Measurements from ENCODE around the gene FAM117A.
A peak's percentile ranks its signal among the peaks of the same experiment; 100 is the strongest.

The FAM117A gene

DNA sequence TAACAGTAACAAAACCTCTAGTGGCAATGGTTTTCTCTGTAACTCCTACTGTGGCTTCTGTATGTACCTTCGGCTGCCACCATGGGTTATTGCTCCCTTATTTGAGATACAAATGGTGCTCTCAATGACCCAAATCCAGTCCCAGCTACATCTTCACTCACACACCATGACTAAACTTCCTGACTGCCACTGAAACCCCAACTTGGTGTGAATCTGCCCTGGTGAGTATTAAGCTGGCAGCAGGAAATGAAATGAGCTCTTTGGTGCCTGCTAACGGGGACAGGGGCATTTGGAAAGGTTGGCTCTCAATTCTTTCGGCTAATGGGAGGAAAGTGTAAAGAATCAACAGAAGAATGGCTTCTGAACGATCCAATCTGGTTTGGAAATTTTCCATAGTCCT lies 48.7 kb downstream of the FAM117A start:
- Histone ChIP-seq H3F3A (ENCODE audit: control insufficient read depth, insufficient read depth) (no peaks in the 10 kb centered on the region), H3K9me3 (ENCODE audit: control insufficient read depth, insufficient read depth, low read length) (no peaks in the 10 kb centered on the region), H3K4me3 (ENCODE audit: low read length) (no peak overlapping the region), H3K27ac (ENCODE audit: low read depth, low read length) (no peak overlapping the region), H3K27me3 (ENCODE audit: control insufficient read depth, low read length) (no peaks in the 10 kb centered on the region), H3K4me1 (ENCODE audit: control insufficient read depth, low read length) (no peaks in the 10 kb centered on the region), H3K9me2 (replicated peaks; ENCODE audit: control insufficient read depth, low read length) (no peaks in the 10 kb centered on the region), H3K36me3 (ENCODE audit: control insufficient read depth, low read length) (peaks cover 3% of the 10 kb centered on the region; the same call in 1 of the 2 replicates), H4K20me1 (ENCODE audit: control insufficient read depth, insufficient read depth, low read depth, low read length) (no peaks in the 10 kb centered on the region), H3K4me2 (ENCODE audit: low read length) (no peak overlapping the region), H3K79me2 (ENCODE audit: control insufficient read depth, low read length) (no peaks in the 10 kb centered on the region)
- TF ChIP-seq, protein P1, sequence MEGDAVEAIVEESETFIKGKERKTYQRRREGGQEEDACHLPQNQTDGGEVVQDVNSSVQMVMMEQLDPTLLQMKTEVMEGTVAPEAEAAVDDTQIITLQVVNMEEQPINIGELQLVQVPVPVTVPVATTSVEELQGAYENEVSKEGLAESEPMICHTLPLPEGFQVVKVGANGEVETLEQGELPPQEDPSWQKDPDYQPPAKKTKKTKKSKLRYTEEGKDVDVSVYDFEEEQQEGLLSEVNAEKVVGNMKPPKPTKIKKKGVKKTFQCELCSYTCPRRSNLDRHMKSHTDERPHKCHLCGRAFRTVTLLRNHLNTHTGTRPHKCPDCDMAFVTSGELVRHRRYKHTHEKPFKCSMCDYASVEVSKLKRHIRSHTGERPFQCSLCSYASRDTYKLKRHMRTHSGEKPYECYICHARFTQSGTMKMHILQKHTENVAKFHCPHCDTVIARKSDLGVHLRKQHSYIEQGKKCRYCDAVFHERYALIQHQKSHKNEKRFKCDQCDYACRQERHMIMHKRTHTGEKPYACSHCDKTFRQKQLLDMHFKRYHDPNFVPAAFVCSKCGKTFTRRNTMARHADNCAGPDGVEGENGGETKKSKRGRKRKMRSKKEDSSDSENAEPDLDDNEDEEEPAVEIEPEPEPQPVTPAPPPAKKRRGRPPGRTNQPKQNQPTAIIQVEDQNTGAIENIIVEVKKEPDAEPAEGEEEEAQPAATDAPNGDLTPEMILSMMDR (IDR thresholded peaks at IDR 0.05; ENCODE audit: low read depth, low read length, poor library complexity, severe bottlenecking): no peak
- no peak for TF ChIP-seq EZH2phosphoT487 (IDR thresholded peaks at IDR 0.05; ENCODE audit: borderline replicate concordance, low read length)

DNA sequence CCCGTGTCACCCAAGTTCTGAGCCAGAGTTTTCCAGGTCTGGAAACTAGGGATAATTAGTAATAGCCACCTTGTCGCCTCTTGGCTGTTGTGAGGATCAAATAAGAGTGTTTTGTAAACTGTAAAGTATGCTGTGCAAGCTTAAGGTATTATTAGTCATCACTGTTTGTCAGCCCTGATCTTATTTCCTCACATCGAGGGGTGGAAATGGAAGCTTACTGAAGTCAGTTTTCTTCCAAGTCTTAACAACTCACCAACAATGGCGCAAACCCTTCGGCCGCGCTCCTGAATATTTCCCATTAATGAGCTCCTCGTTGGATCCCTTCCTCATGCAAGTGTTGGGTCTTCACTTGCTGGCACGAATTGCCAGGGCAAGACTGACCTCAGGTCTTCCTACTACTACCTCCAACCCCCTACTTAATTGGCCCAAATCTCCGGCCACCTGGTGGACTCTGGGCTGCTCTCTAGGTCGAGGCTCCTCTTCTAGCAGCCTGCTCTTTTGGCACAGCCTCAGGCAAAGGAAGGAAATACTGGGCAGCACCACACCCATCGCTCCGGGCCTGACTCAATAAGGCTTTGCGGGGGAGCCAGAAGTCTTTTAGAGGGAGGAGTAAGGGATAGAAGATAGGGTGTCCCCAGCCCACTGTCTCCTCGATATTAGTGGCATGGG lies 55.3 kb downstream of the FAM117A start:
- Histone ChIP-seq H3K4me2 (ENCODE audit: low read length) (peak overlapping the region; percentile 91), H3K4me3 (ENCODE audit: low read length) (peak overlapping the region; percentile 84), H4K20me1 (ENCODE audit: control insufficient read depth, insufficient read depth, low read depth, low read length) (no peaks in the 10 kb centered on the region), H3K27ac (ENCODE audit: low read depth, low read length) (no peak overlapping the region), H3K79me2 (ENCODE audit: control insufficient read depth, low read length) (peaks cover 23% of the 10 kb centered on the region), H3K27me3 (ENCODE audit: control insufficient read depth, low read length) (no peaks in the 10 kb centered on the region), H3K9me2 (replicated peaks; ENCODE audit: control insufficient read depth, low read length) (no peaks in the 10 kb centered on the region), H3K36me3 (ENCODE audit: control insufficient read depth, low read length) (peaks cover 24% of the 10 kb centered on the region), H3K4me1 (ENCODE audit: control insufficient read depth, low read length) (peaks cover 15% of the 10 kb centered on the region), H3K9me3 (ENCODE audit: control insufficient read depth, insufficient read depth, low read length) (no peaks in the 10 kb centered on the region), H3F3A (ENCODE audit: control insufficient read depth, insufficient read depth) (no peaks in the 10 kb centered on the region)
- TF ChIP-seq, protein P1 (IDR thresholded peaks at IDR 0.05; ENCODE audit: low read depth, low read length, poor library complexity, severe bottlenecking): peak; percentile 6
- no peak for TF ChIP-seq EZH2phosphoT487 (IDR thresholded peaks at IDR 0.05; ENCODE audit: borderline replicate concordance, low read length)

DNA sequence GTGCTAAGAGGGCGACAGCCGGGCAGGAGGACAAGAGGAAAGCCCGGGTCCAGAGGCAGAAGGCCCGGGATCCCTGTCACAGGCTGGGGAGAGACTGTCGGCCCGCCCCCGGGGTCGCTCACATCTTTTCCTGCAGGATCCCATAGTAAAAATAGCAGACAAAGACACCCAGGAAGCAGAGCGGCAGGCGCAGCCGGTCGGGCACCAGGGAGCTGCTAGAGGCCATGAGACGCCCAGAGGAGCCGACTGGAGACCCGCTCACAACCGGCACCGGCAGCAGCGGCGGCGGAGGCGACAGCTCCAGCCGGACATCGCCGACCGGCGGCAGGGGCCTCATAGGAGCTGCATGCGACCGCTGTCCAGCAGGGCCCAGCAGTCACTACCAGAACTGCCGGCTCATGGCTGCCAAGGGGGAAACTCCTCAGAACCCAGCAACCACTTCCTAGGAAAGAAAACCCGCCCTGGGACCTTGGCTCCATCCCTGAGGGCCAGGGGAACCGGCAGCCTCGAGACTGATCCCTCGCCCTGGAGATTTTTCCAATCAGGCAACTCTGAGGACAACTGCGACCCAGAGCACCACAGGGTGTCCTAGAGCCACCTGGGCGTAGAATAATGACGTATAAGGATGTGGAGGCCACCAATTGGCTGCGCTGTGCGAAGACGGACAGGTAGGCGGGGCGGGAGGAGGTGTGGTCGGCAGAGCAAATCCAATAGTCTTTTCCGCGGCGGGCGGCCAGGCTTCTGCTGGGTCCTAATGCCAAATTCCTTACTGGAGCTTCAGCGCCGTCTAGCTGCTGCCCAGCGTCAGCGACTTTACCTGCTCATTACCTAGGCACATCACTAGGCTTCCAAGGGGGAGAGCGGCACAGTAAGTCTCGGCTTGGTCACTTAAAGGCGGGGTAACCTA lies 56.1 kb downstream of the FAM117A start, which contains the start of gene SLC35B1:
TSS of gene SLC35B1 (minus strand) at position 357 of the 907 bp plus-strand sequence. CDS start at position 226, 131 bp downstream.
- H3K9me2 ChIP-seq (replicated peaks; ENCODE audit: control insufficient read depth, low read length): no peaks in the 10 kb centered on the region
- H3K4me3 ChIP-seq (ENCODE audit: low read length): peak within 1 kb of the TSS; percentile 84
- peaks cover 15% of the 10 kb centered on the region for H3K4me1 ChIP-seq (ENCODE audit: control insufficient read depth, low read length)
- H3K9me3 ChIP-seq (ENCODE audit: control insufficient read depth, insufficient read depth, low read length): no peaks in the 10 kb centered on the region
- peaks cover 32% of the 10 kb centered on the region for H3K36me3 ChIP-seq (ENCODE audit: control insufficient read depth, low read length)
- H4K20me1 ChIP-seq (ENCODE audit: control insufficient read depth, insufficient read depth, low read depth, low read length): no peaks in the 10 kb centered on the region
- no peaks in the 10 kb centered on the region for H3K27me3 ChIP-seq (ENCODE audit: control insufficient read depth, low read length)
- H3F3A ChIP-seq (ENCODE audit: control insufficient read depth, insufficient read depth): no peaks in the 10 kb centered on the region
- no peak for TF ChIP-seq EZH2phosphoT487 (IDR thresholded peaks at IDR 0.05; ENCODE audit: borderline replicate concordance, low read length)
- TF ChIP-seq, protein P1 (IDR thresholded peaks at IDR 0.05; ENCODE audit: low read depth, low read length, poor library complexity, severe bottlenecking): peak; percentile 97
- peak within 1 kb of the TSS; percentile 56 for H3K27ac ChIP-seq (ENCODE audit: low read depth, low read length)
- peaks cover 23% of the 10 kb centered on the region for H3K79me2 ChIP-seq (ENCODE audit: control insufficient read depth, low read length)
- peak within 1 kb of the TSS; percentile 91 for H3K4me2 ChIP-seq (ENCODE audit: low read length)

Measured in DOHH2 (cell line).